H1 (cell line): ENCODE results near the gene USP12. TPM values are rescaled to one million over a fixed set of nuclear protein-coding genes. Genes with fewer than 3 reads are reported as not detected.

ENCODE experiments used
- ASH2L ChIP-seq: fragments of 200-600, 300-600 bp; sonication (generic); IDR thresholded peaks from one replicate; pipeline ENCODE4 v1.7.1; 2017; ENCODE audit warnings: low read length
- BCL11A ChIP-seq, 2 experiments: IDR thresholded peaks; one replicate each; pipeline ENCODE4 v1.6.1; 2011; ENCODE audit warnings: low read depth in 2 of 2, low read length in 2 of 2, mild to moderate bottlenecking in 2 of 2
- BRCA1 ChIP-seq: IDR thresholded peaks from 2 replicates; pipeline ENCODE4 v1.6.1; 2012; ENCODE audit warnings: low read depth, low read length, improper control_type of control experiment
- CBX5 ChIP-seq: fragments of 300-800, 300-1000 bp; sonication (generic); IDR thresholded peaks from 2 replicates; pipeline ENCODE4 v1.7.1; 2016; ENCODE audit warnings: antibody characterized with exemption, low read length, low read depth
- CHD1 ChIP-seq: IDR thresholded peaks from 2 replicates; pipeline ENCODE4 v1.6.1; 2012; ENCODE audit warnings: low read depth, low read length, improper control_type of control experiment
- CHD7 ChIP-seq: fragments of 300-600 bp; sonication (generic); IDR thresholded peaks from 2 replicates; pipeline ENCODE4 v1.7.1; 2012; ENCODE audit warnings: low read length, moderate library complexity, mild to moderate bottlenecking, inconsistent platforms; ENCODE audit not compliant: insufficient replicate concordance
- HDAC6 ChIP-seq: IDR thresholded peaks from one replicate; pipeline ENCODE4 v1.7.1; 2012; ENCODE audit warnings: low read depth, mild to moderate bottlenecking, inconsistent platforms, low read length, moderate library complexity
- POLR2A ChIP-seq, 2 experiments: IDR thresholded peaks; 1 replicate in 1 of 2; 2 replicates in 1 of 2; pipeline ENCODE4 v1.6.1; 2011; ENCODE audit warnings: low read depth in 2 of 2, low read length in 2 of 2, mild to moderate bottlenecking in 2 of 2; ENCODE audit errors: control extremely low read depth in 1 of 2
- POLR2AphosphoS5 ChIP-seq: IDR thresholded peaks from 2 replicates; pipeline ENCODE4 v1.6.1; 2011; ENCODE audit warnings: low read depth, low read length
- POU5F1 ChIP-seq: IDR thresholded peaks from 2 replicates; pipeline ENCODE4 v1.6.1; 2011; ENCODE audit warnings: low read depth, mild to moderate bottlenecking, low read length, moderate library complexity
- RAD21 ChIP-seq, 2 experiments: IDR thresholded peaks in 1 of 2; conservative IDR thresholded peaks in 1 of 2; 2 replicates each; pipeline ENCODE4 v1.6.1; 2011; ENCODE audit warnings: low read depth in 2 of 2, low read length in 2 of 2, improper control_type of control experiment in 1 of 2, inconsistent platforms in 1 of 2, mild to moderate bottlenecking in 1 of 2, moderate library complexity in 1 of 2
- RNF2 ChIP-seq: fragments of 200-900, 300-1000 bp; sonication (generic); IDR thresholded peaks from 2 replicates; pipeline ENCODE4 v1.7.1; 2016; ENCODE audit warnings: borderline replicate concordance, low read depth, mild to moderate bottlenecking, antibody characterized with exemption, low read length; ENCODE audit not compliant: poor library complexity, severe bottlenecking; ENCODE audit errors: missing control alignments
- SIX5 ChIP-seq: IDR thresholded peaks from 2 replicates; pipeline ENCODE4 v1.6.1; 2011; ENCODE audit warnings: mild to moderate bottlenecking, low read depth, low read length
- polyA plus RNA-seq, 7 experiments: library from polyadenylated mRNA; depleted of rRNA in 3 of 7; stranded (reverse) in 5 of 7; unstranded in 2 of 7; fragments of >200 nt in 5 of 7; fragments of 200-250 nt in 2 of 7; gene quantifications; 1 replicate in 5 of 7; 2 replicates in 1 of 7; 4 replicates in 1 of 7; pipeline versions ENCODE4 v1.2.1 to v1.2.3, GENCODE V29; 2011 to 2013; ENCODE audit warnings: missing spikeins in 2 of 7, mixed read lengths in 2 of 7
- total RNA-seq: library from RNA; stranded (reverse); fragmentation: NEBNext Ultra II Directional; extraction: Animal tissue kit (Norgen Biotek cat#: 25700); gene quantifications from 2 replicates; pipeline ENCODE4 v1.2.1, GENCODE V29; 2021

The USP12 gene
- total and polyA plus RNA-seq, 2 of the 8 experiments (the other 6 are each of a cell fraction or from before 2014, with no cell fraction given) = 4.0 to 30.0 TPM

- TF ChIP-seq CHD7 (no peak), POLR2AphosphoS5 (no peak), BCL11A (IDR thresholded peaks at IDR 0.05; ENCODE audit: low read depth in 2 of 2, low read length in 2 of 2) (no peak), POU5F1 (no peak), CHD1 (no peak), SIX5 (no peak), HDAC6 (no peak), BRCA1 (no peak), RNF2 (no peak), RAD21 (IDR thresholded peaks at IDR 0.05 in 1 of 2, conservative IDR thresholded peaks at IDR 0.05 in 1 of 2; ENCODE audit: low read depth in 2 of 2, low read length in 2 of 2) (no peak), ASH2L (no peak), CBX5 (no peak), POLR2A (IDR thresholded peaks at IDR 0.05; ENCODE audit: control extremely low read depth in 1 of 2, low read depth in 2 of 2, low read length in 2 of 2) (no peak)
These were observed 70.3 kb downstream of the USP12 start (continued) for GRCh38 chr13:27101289-27101688.
